Endothelial cell of umbilical vein (primary cell): ENCODE data around the gene ITPR2. TPM values are rescaled to one million over a fixed set of nuclear protein-coding genes. Genes with fewer than 3 reads are reported as not detected.

Experiments used
- BruUV-seq: library from RNA; stranded (reverse); fragments of 400-500 nt; replicated peaks from 2 replicates; lab custom pipeline; 2021; lab: Mats Ljungman, UMichigan
- CTCF ChIA-PET: fragments of 300-600, 350-600 bp; sonication (Branson Sonifier 250); formaldehyde crosslinking; loops from one replicate; lab custom pipeline; 2021; ENCODE audit warnings: antibody characterized with exemption, inconsistent platforms; lab: Charles Lee
- POLR2A ChIA-PET: fragments of 300-600, 350-600 bp; sonication (Branson Sonifier 250); formaldehyde crosslinking; loops from one replicate; lab custom pipeline; 2021; ENCODE audit warnings: antibody characterized with exemption, inconsistent platforms; lab: Charles Lee
- DNase-seq: peaks from one replicate; pipeline ENCODE4 v3.0.0-alpha.2; 2011; ENCODE audit warnings: low read depth, low spot score
- FAIRE-seq: peaks from 2 replicates; lab custom pipeline; 2011; peaks lifted over from hg19 to GRCh38; lab: Jason Lieb, UNC
- H2AFZ ChIP-seq: 2 replicates; pipeline ENCODE4 v1.6.0; 2012; ENCODE audit warnings: low read depth, low read length, control low read depth, inconsistent platforms
- H3K27ac ChIP-seq: 2 replicates; pipeline ENCODE4 v1.5.1; 2011; ENCODE audit warnings: low read depth, mild to moderate bottlenecking, control low read depth, low read length, moderate library complexity; ENCODE audit not compliant: insufficient read depth
- H3K27me3 ChIP-seq, 2 experiments: 2 replicates each; pipeline versions ENCODE4 v1.6.0 to v1.6.1; 2011; ENCODE audit warnings: low read length in 2 of 2, mixed read lengths in 1 of 2; ENCODE audit not compliant: control insufficient read depth in 2 of 2, insufficient read depth in 2 of 2
- H3K36me3 ChIP-seq, 2 experiments: 2 replicates in 1 of 2; 3 replicates in 1 of 2; pipeline ENCODE4 v1.5.1; 2011; ENCODE audit warnings: low read length in 2 of 2, mild to moderate bottlenecking in 1 of 2, moderate library complexity in 1 of 2; ENCODE audit not compliant: control insufficient read depth in 2 of 2, insufficient read depth in 2 of 2; ENCODE audit errors: extremely low read depth in 1 of 2
- H3K4me1 ChIP-seq: 3 replicates; pipeline ENCODE4 v1.5.1; 2011; ENCODE audit warnings: mild to moderate bottlenecking, low read length; ENCODE audit not compliant: control insufficient read depth, insufficient read depth; ENCODE audit errors: extremely low read depth
- H3K4me2 ChIP-seq: 2 replicates; pipeline ENCODE4 v1.6.1; 2011; ENCODE audit warnings: low read length, control low read depth, mixed read lengths; ENCODE audit not compliant: insufficient read depth
- H3K4me3 ChIP-seq, 3 experiments: fragments of 200-600 bp in 1 of 3; sonication (generic), shearing (Covaris generic) in 1 of 3; replicated peaks in 1 of 3; 2 replicates each; pipeline ENCODE4 v1.5.1; 2011 to 2016; ENCODE audit warnings: control low read depth in 3 of 3, low read length in 3 of 3, mild to moderate bottlenecking in 2 of 3, inconsistent platforms in 1 of 3, low read depth in 1 of 3, moderate library complexity in 1 of 3; ENCODE audit not compliant: insufficient read depth in 1 of 3
- H3K79me2 ChIP-seq: 2 replicates; pipeline ENCODE4 v1.6.0; 2012; ENCODE audit warnings: low read length, inconsistent platforms; ENCODE audit not compliant: control insufficient read depth, insufficient read depth
- H3K9ac ChIP-seq: replicated peaks from 2 replicates; pipeline ENCODE3; 2011; ENCODE audit warnings: low read length, control low read depth; ENCODE audit not compliant: insufficient read depth; ENCODE audit errors: extremely low read depth
- H3K9me1 ChIP-seq: replicated peaks from 3 replicates; pipeline ENCODE4 v1.6.0; 2011; ENCODE audit warnings: mild to moderate bottlenecking, low read length; ENCODE audit not compliant: control insufficient read depth, insufficient read depth; ENCODE audit errors: extremely low read depth
- H3K9me3 ChIP-seq: replicated peaks from 2 replicates; pipeline ENCODE4 v1.5.1; 2012; ENCODE audit warnings: low read length, inconsistent platforms; ENCODE audit not compliant: control insufficient read depth, insufficient read depth
- H4K20me1 ChIP-seq: replicated peaks from 2 replicates; pipeline ENCODE3; 2011; ENCODE audit warnings: mild to moderate bottlenecking, low read length; ENCODE audit not compliant: control insufficient read depth, insufficient read depth; ENCODE audit errors: extremely low read depth
- EZH2 ChIP-seq: IDR thresholded peaks from 2 replicates; pipeline ENCODE4 v1.6.1; 2012; ENCODE audit warnings: borderline replicate concordance, low read depth, mild to moderate bottlenecking, moderate library complexity, low read length, inconsistent platforms; ENCODE audit not compliant: severe bottlenecking
- FOS ChIP-seq: IDR thresholded peaks from 2 replicates; pipeline ENCODE4 v1.6.1; 2011; ENCODE audit warnings: mild to moderate bottlenecking, low read length, moderate library complexity, borderline replicate concordance; ENCODE audit not compliant: insufficient read depth
- GATA2 ChIP-seq: IDR thresholded peaks from 2 replicates; pipeline ENCODE4 v1.7.0; 2011; ENCODE audit warnings: low read depth, mild to moderate bottlenecking, moderate library complexity, mixed read lengths, low read length; ENCODE audit not compliant: insufficient read length, insufficient read depth
- JUN ChIP-seq: IDR thresholded peaks from 2 replicates; pipeline ENCODE4 v1.6.1; 2011; ENCODE audit warnings: borderline replicate concordance, low read depth; ENCODE audit not compliant: insufficient read length, insufficient read depth
- MYC ChIP-seq: IDR thresholded peaks from one replicate; pipeline ENCODE4 v1.6.1; 2011; ENCODE audit warnings: mild to moderate bottlenecking, low read depth, low read length
- POLR2A ChIP-seq: IDR thresholded peaks from 2 replicates; pipeline ENCODE4 v1.6.1; 2012; ENCODE audit warnings: low read depth, mild to moderate bottlenecking, control low read depth, low read length
- POLR2AphosphoS5 ChIP-seq: IDR thresholded peaks from 2 replicates; pipeline ENCODE4 v1.6.1; 2012; ENCODE audit warnings: low read depth, mild to moderate bottlenecking, control low read depth, low read length, moderate library complexity; ENCODE audit not compliant: insufficient read depth
- dilution Hi-C: fragments of 300-500 bp; cut with MboI; formaldehyde crosslinking; loops from one replicate; pipeline ENCODE4 v1.15.0; 2019; ENCODE audit warnings: low sequenced_read_pairs; ENCODE audit not compliant: extremely low pct_ligation_motif_present
- intact Hi-C: fragments of 100-400 bp; cut with micrococcal nuclease; formaldehyde crosslinking; loops from one replicate; pipeline ENCODE4 v1.10.0; 2022
- polyA plus RNA-seq, 4 experiments: library from polyadenylated mRNA; depleted of rRNA in 3 of 4; stranded (reverse) in 3 of 4; unstranded in 1 of 4; fragments of >200 nt; gene quantifications; 2 replicates each; pipeline versions ENCODE4 v1.2.1 to v1.2.3, GENCODE V29; 2011 to 2012; ENCODE audit warnings: missing spikeins in 1 of 4
- total RNA-seq: library from RNA; stranded (reverse); gene quantifications from 2 replicates; pipeline ENCODE4 v1.2.3, GENCODE V29; 2021
- TF ChIP-seq, protein P1 (sequence below): IDR thresholded peaks from 2 replicates; pipeline ENCODE4 v1.6.1; 2011; ENCODE audit not compliant: insufficient read depth, insufficient read length
- TF ChIP-seq, protein P2 (sequence below), 2 donors: IDR thresholded peaks; 1 replicate in 1 of 2; 2 replicates in 1 of 2; pipeline ENCODE4 v1.5.1; 2011; ENCODE audit warnings: low read length in 2 of 2, mild to moderate bottlenecking in 2 of 2, moderate library complexity in 2 of 2, control low read depth in 1 of 2, inconsistent platforms in 1 of 2, low read depth in 1 of 2; ENCODE audit not compliant: insufficient read depth in 1 of 2; ENCODE audit errors: extremely low read depth in 1 of 2

ITPR2 gene
- total and polyA plus RNA-seq, 2 donors (not counting 3 experiments of a cell fraction or from before 2014, with no cell fraction given), result 16.2 to 86.8 TPM

DNA sequence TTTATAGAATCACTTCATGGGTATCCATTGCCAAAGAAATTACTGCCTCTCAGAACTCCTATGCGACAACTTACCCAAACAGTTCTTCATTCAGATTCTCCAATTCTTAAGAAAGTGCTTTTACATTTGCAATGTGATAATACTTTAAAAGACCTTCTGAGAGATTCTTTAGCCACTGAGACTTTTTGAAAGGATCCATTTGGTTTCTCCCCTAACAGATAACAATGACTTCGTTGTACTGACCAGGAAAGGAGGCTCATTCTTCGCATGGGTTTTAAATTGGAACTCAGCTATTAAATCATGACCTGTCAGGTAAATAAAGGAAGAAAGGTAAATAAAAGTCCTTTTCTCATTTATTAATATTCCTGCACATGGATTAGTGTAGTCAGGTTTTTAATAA is 14.8 kb downstream of the ITPR2 start:
- Histone ChIP-seq H3K36me3 (peaks cover 0 to 4% of the 10 kb centered on the region in 2 experiments), H3K4me3 (no peak overlapping the region), H3K4me1 (peaks cover 27% of the 10 kb centered on the region), H3K79me2 (peaks cover 41% of the 10 kb centered on the region), H2AFZ (no peak overlapping the region), H3K9ac (no peak overlapping the region), H3K27me3 (no peaks in the 10 kb centered on the region), H3K9me3 (no peaks in the 10 kb centered on the region), H3K9me1 (no peaks in the 10 kb centered on the region), H3K27ac (no peak overlapping the region), H3K4me2 (no peak overlapping the region), H4K20me1 (peaks cover 2% of the 10 kb centered on the region)
- intact Hi-C loops (no loop called here), dilution Hi-C loops (no loop called here)
- ChIA-PET POLR2A (no interaction called here), CTCF (no interaction called here)
- DNase-seq, result no peak
- FAIRE-seq, result no peak
- BruUV-seq, result no TSS peak
- TF ChIP-seq, protein P1, sequence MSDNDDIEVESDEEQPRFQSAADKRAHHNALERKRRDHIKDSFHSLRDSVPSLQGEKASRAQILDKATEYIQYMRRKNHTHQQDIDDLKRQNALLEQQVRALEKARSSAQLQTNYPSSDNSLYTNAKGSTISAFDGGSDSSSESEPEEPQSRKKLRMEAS, result no peak
- no peak for TF ChIP-seq POLR2AphosphoS5
- TF ChIP-seq GATA2, result no peak
- no peak for TF ChIP-seq POLR2A
- TF ChIP-seq, protein P2, sequence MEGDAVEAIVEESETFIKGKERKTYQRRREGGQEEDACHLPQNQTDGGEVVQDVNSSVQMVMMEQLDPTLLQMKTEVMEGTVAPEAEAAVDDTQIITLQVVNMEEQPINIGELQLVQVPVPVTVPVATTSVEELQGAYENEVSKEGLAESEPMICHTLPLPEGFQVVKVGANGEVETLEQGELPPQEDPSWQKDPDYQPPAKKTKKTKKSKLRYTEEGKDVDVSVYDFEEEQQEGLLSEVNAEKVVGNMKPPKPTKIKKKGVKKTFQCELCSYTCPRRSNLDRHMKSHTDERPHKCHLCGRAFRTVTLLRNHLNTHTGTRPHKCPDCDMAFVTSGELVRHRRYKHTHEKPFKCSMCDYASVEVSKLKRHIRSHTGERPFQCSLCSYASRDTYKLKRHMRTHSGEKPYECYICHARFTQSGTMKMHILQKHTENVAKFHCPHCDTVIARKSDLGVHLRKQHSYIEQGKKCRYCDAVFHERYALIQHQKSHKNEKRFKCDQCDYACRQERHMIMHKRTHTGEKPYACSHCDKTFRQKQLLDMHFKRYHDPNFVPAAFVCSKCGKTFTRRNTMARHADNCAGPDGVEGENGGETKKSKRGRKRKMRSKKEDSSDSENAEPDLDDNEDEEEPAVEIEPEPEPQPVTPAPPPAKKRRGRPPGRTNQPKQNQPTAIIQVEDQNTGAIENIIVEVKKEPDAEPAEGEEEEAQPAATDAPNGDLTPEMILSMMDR (IDR thresholded peaks at IDR 0.05; ENCODE audit: extremely low read depth in 1 of 2, insufficient read depth in 1 of 2, low read depth in 1 of 2, low read length in 2 of 2), result no peak
- no peak for TF ChIP-seq FOS
- no peak for TF ChIP-seq MYC
- TF ChIP-seq EZH2, result no peak
- TF ChIP-seq JUN, result no peak
